Suprapubic skin (tissue), 4 donors: Measurements from ENCODE around the gene GPR132. TPM values are rescaled to one million over a fixed set of nuclear protein-coding genes. Genes with fewer than 3 reads are reported as not detected.
A peak's percentile ranks its signal among the peaks of the same experiment; 100 is the strongest.

Source experiments
- DNase-seq, 2 donors: peaks; one replicate each; pipeline ENCODE4 v3.0.0-alpha.2; 2019; ENCODE audit warnings: low spot score in 2 of 2
- H3K27ac ChIP-seq: fragments of 200-600 bp; sonication (generic); one replicate; pipeline ENCODE4 v1.5.1; 2019
- H3K27me3 ChIP-seq: fragments of 200-600 bp; sonication (generic); one replicate; pipeline ENCODE4 v1.5.1; 2019
- H3K36me3 ChIP-seq: fragments of 200-600 bp; sonication (generic); one replicate; pipeline ENCODE4 v1.5.1; 2019
- H3K4me1 ChIP-seq: fragments of 200-600 bp; sonication (generic); one replicate; pipeline ENCODE4 v1.5.1; 2019
- H3K4me3 ChIP-seq: fragments of 200-600 bp; sonication (generic); one replicate; pipeline ENCODE4 v1.5.1; 2019; ENCODE audit warnings: mild to moderate bottlenecking
- H3K9me3 ChIP-seq: fragments of 200-600 bp; sonication (generic); one replicate; pipeline ENCODE4 v1.5.1; 2019
- EP300 ChIP-seq: sonication (generic); formaldehyde crosslinking; IDR thresholded peaks from one replicate; pipeline ENCODE4 v1.6.1; 2017; ENCODE audit warnings: antibody characterized with exemption
- POLR2A ChIP-seq, 2 donors: fragments of 450-650 bp; IDR thresholded peaks; one replicate each; pipeline ENCODE4 v1.6.1; 2017; ENCODE audit warnings: antibody characterized with exemption in 2 of 2, mild to moderate bottlenecking in 2 of 2, moderate library complexity in 2 of 2
- POLR2AphosphoS5 ChIP-seq, 3 donors: sonication (generic); formaldehyde crosslinking; IDR thresholded peaks; one replicate each; pipeline ENCODE4 v1.6.1; 2017; ENCODE audit warnings: antibody characterized with exemption in 3 of 3
- WGBS: methylation state at CpG from one replicate; pipeline ENCODE4 v1.1.5; 2018; 5-methylcytosine and 5-hydroxymethylcytosine counted together
- total RNA-seq, 4 donors: library from RNA; depleted of rRNA; stranded (reverse); fragments of >200 nt; gene quantifications; one replicate each; pipeline ENCODE4 v1.1.0, GENCODE V29; 2016
- TF ChIP-seq, protein P1 (sequence below), 2 donors: fragments of 200-600 bp in 1 of 2; fragments of 450-650 bp in 1 of 2; sonication (generic) in 1 of 2; IDR thresholded peaks; one replicate each; pipeline ENCODE4 v1.5.1; 2016 to 2019; ENCODE audit warnings: antibody characterized with exemption in 2 of 2, mild to moderate bottlenecking in 1 of 2, moderate library complexity in 1 of 2

The GPR132 gene
- total RNA-seq, 4 donors from 2014 or later: 0.95 to 2.7 (median 1.3) TPM

GRCh38 chr14:105058521-105059034, 6.7 kb downstream of the GPR132 start:
- DNase-seq: peak in 1 of 2 donors; percentile 51
- Histone ChIP-seq H3K36me3 (no peaks in the 10 kb centered on the region), H3K4me3 (no peak overlapping the region), H3K9me3 (no peaks in the 10 kb centered on the region), H3K27me3 (no peaks in the 10 kb centered on the region), H3K27ac (no peak overlapping the region), H3K4me1 (peaks cover 21% of the 10 kb centered on the region)
- WGBS: 75% methylated on average over 7 of the region's 14 CpGs
- no peak for TF ChIP-seq POLR2A (IDR thresholded peaks at IDR 0.05)

DNA sequence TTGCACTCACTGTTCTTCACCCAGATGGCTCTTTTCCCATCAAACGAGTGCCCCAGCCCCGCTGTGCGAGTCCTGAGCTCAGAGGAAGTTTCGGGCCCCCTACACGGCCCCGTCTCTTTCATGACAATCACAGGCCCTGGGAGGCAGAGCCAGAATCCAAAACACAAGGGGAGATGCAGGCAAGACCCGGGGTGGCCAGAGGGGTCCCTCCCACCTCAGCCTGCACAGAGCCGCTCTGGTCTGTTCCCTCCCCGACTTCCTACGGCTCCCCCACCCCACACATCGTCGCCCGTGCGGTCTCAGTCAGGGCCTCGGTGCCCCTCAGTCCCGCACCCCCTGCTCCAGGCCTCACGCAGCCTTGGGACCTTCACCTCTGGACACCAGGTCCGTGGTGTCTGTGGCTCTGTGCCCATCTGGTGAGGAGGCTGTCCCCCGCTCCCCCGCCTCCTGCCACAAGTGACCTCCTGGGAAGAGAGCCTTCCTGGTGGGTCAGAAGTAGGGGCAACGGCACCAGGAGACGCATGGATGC, 8.9 kb downstream of the GPR132 start:
- TF ChIP-seq POLR2AphosphoS5 (IDR thresholded peaks at IDR 0.05): no peak
- TF ChIP-seq EP300: no peak
- no peak for TF ChIP-seq POLR2A (IDR thresholded peaks at IDR 0.05)
- TF ChIP-seq, protein P1, sequence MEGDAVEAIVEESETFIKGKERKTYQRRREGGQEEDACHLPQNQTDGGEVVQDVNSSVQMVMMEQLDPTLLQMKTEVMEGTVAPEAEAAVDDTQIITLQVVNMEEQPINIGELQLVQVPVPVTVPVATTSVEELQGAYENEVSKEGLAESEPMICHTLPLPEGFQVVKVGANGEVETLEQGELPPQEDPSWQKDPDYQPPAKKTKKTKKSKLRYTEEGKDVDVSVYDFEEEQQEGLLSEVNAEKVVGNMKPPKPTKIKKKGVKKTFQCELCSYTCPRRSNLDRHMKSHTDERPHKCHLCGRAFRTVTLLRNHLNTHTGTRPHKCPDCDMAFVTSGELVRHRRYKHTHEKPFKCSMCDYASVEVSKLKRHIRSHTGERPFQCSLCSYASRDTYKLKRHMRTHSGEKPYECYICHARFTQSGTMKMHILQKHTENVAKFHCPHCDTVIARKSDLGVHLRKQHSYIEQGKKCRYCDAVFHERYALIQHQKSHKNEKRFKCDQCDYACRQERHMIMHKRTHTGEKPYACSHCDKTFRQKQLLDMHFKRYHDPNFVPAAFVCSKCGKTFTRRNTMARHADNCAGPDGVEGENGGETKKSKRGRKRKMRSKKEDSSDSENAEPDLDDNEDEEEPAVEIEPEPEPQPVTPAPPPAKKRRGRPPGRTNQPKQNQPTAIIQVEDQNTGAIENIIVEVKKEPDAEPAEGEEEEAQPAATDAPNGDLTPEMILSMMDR (IDR thresholded peaks at IDR 0.05): no peak
- H3K27me3 ChIP-seq: no peaks in the 10 kb centered on the region
- peak in 1 of 2 donors; percentile 54 for DNase-seq
- no peak overlapping the region for H3K27ac ChIP-seq
- H3K4me3 ChIP-seq: no peak overlapping the region
- H3K4me1 ChIP-seq: peaks cover 18% of the 10 kb centered on the region
- WGBS: 87% methylated on average over 11 of the region's 22 CpGs
- H3K36me3 ChIP-seq: no peaks in the 10 kb centered on the region
- H3K9me3 ChIP-seq: no peaks in the 10 kb centered on the region

- H3K9me3 ChIP-seq: no peaks in the 10 kb centered on the region
- no peak overlapping the region for H3K27ac ChIP-seq
- TF ChIP-seq POLR2A (IDR thresholded peaks at IDR 0.05) (no peak), EP300 (no peak), POLR2AphosphoS5 (IDR thresholded peaks at IDR 0.05) (no peak)
- TF ChIP-seq, protein P1 (IDR thresholded peaks at IDR 0.05): no peak
- whole genome bisulfite sequencing: 84% methylated on average over 28 of the region's 33 CpGs
- H3K4me3 ChIP-seq: no peak overlapping the region
- H3K36me3 ChIP-seq: no peaks in the 10 kb centered on the region
- DNase-seq: no peak
- peaks cover 18% of the 10 kb centered on the region for H3K4me1 ChIP-seq
- no peaks in the 10 kb centered on the region for H3K27me3 ChIP-seq
Observed at GRCh38 chr14:105055736-105056302, 9.4 kb downstream of the GPR132 start.

DNA sequence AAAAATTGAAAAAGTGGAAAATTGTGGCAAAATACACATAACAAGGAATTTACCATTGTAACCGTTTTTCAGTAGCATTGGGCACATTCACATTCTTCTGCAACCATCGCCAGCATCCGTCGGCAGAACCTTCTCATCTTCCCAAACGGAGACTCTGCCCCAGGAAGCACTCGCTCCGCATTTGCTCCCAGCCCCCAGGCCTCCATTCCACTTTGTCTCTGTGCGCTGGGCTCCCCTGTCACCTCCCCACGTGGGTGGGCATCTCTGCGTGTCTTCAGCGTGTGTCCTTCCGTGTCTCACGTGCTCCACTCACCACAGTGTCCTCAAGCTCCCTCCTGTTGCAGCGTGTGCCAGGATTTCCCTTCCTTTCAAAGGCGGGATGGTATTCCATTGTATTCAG, 9.9 kb downstream of the GPR132 start:
- H3K27me3 ChIP-seq: no peaks in the 10 kb centered on the region
- 73% methylated on average over 15 of the region's 15 CpGs for WGBS
- peaks cover 18% of the 10 kb centered on the region for H3K4me1 ChIP-seq
- TF ChIP-seq POLR2A (IDR thresholded peaks at IDR 0.05) (no peak), POLR2AphosphoS5 (IDR thresholded peaks at IDR 0.05) (no peak), EP300 (no peak)
- TF ChIP-seq, protein P1 (IDR thresholded peaks at IDR 0.05): no peak
- no peak for DNase-seq
- H3K4me3 ChIP-seq: no peak overlapping the region
- H3K9me3 ChIP-seq: no peaks in the 10 kb centered on the region
- H3K36me3 ChIP-seq: no peaks in the 10 kb centered on the region
- no peak overlapping the region for H3K27ac ChIP-seq

- Histone ChIP-seq H3K36me3 (no peaks in the 10 kb centered on the region), H3K9me3 (no peaks in the 10 kb centered on the region), H3K4me1 (peaks cover 5% of the 10 kb centered on the region), H3K27ac (no peak overlapping the region), H3K4me3 (no peak overlapping the region), H3K27me3 (no peaks in the 10 kb centered on the region)
- WGBS: 94% methylated on average over 15 of the region's 15 CpGs
- no peak for DNase-seq
- TF ChIP-seq EP300 (no peak), POLR2AphosphoS5 (IDR thresholded peaks at IDR 0.05) (no peak), POLR2A (IDR thresholded peaks at IDR 0.05) (no peak)
- TF ChIP-seq, protein P1 (IDR thresholded peaks at IDR 0.05): no peak
Observed at GRCh38 chr14:105053996-105054395, 11.2 kb downstream of the GPR132 start.
